Measurements from ENCODE around the gene ITPR2.

GRCh38 chr12:26749781-26750180 is 83.2 kb downstream of the ITPR2 start:
- TF ChIP-seq CTCF (IDR thresholded peaks at IDR 0.05; ENCODE audit: insufficient read depth, low read length) (no peak), GABPA (IDR thresholded peaks at IDR 0.05; ENCODE audit: low read depth) (no peak)

Measured in HL-60 (cell line).